ENCODE measurements around the gene TNFRSF6B.

TNFRSF6B gene

DNA sequence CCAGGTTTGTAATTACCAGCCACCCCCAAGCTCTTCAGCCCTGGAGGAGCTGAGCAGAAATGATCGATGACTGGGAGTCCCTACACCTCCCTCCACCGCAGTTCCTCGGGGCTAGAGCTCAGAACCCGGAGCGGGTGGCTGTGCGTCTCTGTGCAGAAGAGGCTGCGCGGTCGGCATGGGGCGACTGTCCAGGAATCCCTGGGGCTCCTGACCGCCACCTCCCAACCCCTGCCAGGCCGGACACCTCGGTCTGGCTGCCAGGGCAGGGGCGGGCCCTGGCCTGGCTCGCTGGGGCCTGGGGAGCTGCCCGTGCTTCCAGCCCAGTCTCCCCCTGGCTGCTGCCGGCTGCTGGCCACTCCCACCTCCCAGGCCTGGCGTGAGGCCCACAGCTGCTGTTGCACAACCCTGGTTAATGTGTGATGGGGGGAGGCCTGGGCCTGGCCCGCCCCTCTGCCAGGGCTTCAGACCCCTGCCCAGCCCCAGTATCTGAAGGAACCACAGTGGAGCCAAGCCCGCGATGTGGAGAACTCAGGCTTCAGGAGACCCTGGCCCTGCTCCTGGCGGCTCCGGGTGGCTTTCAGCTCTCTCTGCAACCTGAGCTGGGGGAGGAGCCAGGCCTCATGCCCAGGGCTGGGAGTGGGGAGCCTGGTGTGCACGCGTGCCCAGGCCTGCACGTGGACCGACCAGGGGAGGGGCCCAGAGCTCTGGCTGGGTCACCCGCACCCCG is 44.3 kb downstream of the TNFRSF6B start:
- TF ChIP-seq ZFX (IDR thresholded peaks at IDR 0.05) = 0 out of 2 replicates have a peak, but pooled peaks have one; percentile 31
- TF ChIP-seq, protein P1, sequence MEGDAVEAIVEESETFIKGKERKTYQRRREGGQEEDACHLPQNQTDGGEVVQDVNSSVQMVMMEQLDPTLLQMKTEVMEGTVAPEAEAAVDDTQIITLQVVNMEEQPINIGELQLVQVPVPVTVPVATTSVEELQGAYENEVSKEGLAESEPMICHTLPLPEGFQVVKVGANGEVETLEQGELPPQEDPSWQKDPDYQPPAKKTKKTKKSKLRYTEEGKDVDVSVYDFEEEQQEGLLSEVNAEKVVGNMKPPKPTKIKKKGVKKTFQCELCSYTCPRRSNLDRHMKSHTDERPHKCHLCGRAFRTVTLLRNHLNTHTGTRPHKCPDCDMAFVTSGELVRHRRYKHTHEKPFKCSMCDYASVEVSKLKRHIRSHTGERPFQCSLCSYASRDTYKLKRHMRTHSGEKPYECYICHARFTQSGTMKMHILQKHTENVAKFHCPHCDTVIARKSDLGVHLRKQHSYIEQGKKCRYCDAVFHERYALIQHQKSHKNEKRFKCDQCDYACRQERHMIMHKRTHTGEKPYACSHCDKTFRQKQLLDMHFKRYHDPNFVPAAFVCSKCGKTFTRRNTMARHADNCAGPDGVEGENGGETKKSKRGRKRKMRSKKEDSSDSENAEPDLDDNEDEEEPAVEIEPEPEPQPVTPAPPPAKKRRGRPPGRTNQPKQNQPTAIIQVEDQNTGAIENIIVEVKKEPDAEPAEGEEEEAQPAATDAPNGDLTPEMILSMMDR (conservative IDR thresholded peaks at IDR 0.05) = no peak
- peak overlapping the region; percentile 96 for H3K27ac ChIP-seq

- TF ChIP-seq ZFX (IDR thresholded peaks at IDR 0.05) = no peak
- TF ChIP-seq, protein P1 (conservative IDR thresholded peaks at IDR 0.05) = no peak
- peak overlapping the region; percentile 96 for H3K27ac ChIP-seq
These were observed 44.9 kb downstream of the TNFRSF6B start for GRCh38 chr20:63741354-63741675.

DNA sequence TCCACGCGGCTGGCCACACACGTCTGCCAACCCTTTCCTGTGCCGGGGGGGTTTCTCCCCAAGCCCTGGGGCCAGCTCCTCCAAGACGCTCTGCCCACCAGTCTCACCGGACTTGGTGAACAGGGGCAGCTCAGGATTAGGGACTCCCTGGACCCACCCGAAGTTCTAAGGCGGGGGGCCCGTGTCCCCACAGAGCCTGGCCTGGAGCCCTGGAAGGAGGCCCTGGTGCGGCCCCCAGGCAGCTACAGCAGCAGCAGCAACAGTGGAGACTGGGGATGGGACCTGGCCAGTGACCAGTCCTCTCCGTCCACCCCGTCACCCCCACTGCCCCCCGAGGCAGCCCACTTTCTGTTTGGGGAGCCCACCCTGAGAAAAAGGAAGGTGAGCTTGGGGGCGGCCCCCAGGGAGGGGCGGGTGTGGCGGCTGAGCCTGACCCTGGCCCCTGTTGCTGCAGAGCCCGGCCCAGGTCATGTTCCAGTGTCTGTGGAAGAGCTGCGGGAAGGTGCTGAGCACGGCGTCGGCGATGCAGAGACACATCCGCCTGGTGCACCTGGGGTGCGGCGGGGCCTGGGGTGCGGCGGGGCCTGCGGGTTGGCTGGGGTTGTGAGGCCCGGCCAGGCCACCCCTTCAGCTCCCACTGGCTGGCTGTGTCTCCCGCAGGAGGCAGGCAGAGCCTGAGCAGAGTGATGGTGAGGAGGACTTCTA is 45.4 kb downstream of the TNFRSF6B start:
- H3K27ac ChIP-seq = peak overlapping the region; percentile 96
- no peak for TF ChIP-seq ZFX (IDR thresholded peaks at IDR 0.05)
- TF ChIP-seq, protein P1 (conservative IDR thresholded peaks at IDR 0.05) = no peak

- peak overlapping the region; percentile 96; the same call in 1 of the 2 replicates for H3K27ac ChIP-seq
- no peak for TF ChIP-seq ZFX (IDR thresholded peaks at IDR 0.05)
These were observed 46.1 kb downstream of the TNFRSF6B start for GRCh38 chr20:63742381-63743024.

- no peak for TF ChIP-seq ZFX (IDR thresholded peaks at IDR 0.05)
- TF ChIP-seq, protein P1 (conservative IDR thresholded peaks at IDR 0.05) = no peak
- H3K27ac ChIP-seq = no peak overlapping the region
These were observed 46.9 kb downstream of the TNFRSF6B start for GRCh38 chr20:63743210-63743970.

GRCh38 chr20:63744158-63744557 is 47.7 kb downstream of the TNFRSF6B start:
- TF ChIP-seq, protein P1 (conservative IDR thresholded peaks at IDR 0.05) = no peak
- TF ChIP-seq ZFX (IDR thresholded peaks at IDR 0.05) = no peak
- H3K27ac ChIP-seq = no peak overlapping the region

DNA sequence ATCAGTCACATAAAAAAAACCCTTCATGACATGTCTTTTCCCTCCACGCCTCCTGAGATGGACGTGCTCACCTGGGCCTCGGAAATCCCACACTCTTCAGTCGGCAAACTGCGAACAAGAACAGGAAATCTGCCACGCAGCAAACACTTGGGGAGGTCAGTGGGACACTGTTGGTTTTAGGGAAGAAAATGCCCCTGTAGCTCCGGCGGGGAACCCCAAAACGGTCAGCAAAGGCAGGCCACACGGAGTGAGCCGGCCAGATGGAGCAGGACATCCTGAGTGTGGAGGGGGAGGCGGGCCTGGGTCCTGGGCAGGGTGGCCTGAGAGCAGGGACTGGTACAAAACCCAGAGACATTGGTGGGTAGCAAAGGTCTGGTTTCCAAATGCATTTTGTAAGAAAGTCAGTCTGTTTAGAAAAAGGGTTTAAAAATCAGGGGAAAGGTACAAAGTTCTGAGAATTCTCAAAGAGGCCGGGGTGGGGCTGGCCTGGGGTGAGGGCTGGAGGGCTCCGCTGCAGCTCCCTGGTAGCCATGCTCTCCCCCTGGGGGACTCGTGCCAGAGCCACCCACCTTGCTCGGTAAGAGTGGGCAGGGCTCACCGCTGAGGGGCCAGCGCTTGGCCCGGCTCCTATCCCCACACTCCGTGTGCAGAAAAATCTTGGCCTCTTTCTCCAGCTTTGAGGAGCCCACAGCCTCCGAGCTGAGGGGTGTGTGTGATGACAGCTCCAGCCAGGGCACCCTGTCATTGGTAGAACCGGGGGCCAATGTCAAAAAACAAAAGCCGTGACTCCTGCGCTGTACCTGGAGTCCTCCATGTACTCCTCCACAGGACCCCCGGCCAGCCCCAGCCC is 48.3 kb downstream of the TNFRSF6B start:
- no peak overlapping the region for H3K27ac ChIP-seq
- TF ChIP-seq, protein P1 (conservative IDR thresholded peaks at IDR 0.05) = no peak
- no peak for TF ChIP-seq ZFX (IDR thresholded peaks at IDR 0.05)
